GM19324 (cell line): ENCODE data around the gene AMIGO3.
A peak's percentile ranks its signal among the peaks of the same experiment; 100 is the strongest.

Experiments
- ATAC-seq: cut with Tn5 transposase; IDR thresholded peaks from one replicate; pipeline ENCODE4 v1.9.1; 2021; ENCODE audit warnings: mild to moderate bottlenecking, moderate library complexity; ENCODE audit not compliant: unreplicated experiment, low FRiP score

AMIGO3 gene

DNA sequence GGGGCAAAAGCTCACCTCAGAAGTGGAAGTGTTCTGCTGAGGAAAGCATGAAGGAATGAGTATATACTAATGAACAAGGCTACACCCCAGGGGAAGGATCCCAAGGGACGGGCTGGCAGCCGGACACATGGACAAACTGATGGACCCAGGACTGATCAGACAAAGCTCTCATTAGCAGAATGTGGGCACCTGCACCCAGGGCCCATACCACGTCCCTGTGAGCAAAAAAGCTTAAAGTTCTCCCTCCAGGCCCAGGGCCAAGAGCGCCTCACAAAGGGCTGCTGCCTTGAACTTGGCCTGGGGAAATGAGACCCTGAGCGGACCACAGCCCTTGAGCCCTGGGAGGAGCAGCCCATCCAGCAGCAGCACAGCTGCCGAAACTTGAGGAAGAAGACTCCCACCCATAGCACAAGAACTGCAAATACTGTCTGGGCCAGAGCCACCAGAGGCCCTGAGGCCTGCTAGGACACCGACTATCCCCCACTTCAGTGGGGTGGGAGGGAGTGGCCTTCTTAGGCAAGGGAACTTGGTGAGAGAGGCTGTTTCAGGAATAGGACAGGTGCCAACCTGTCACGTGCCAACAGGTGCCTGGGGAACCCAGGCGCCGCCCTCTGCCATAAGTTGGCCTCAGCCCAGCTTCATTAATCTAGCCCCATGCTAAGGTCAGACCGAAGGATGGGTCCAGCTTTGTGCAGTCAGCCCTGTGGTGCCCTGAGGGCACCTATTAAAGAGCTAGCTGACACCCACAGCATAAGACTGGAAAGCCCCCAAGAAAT, 6.6 kb upstream of the AMIGO3 start:
- ATAC-seq: no peak

DNA sequence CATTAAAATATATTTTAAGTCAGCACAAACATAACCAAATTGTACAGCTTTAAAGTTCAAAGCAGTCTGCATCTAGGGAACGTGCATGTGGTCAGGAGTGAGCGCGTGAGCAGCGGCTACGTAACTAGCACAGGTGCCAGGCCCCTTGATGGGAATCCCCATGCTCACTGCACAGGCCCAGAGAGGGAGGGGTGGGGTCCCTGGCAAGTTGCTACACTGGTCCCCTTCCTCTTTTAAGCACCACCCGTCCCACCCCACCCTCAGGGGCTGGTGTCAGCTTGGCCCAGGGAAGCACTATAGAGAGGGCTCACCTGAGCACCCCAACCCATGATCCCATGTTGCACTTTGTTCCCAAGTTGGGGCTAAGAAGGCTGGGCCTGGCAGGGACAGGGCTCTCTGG, 5.1 kb upstream of the AMIGO3 start:
- no peak for ATAC-seq

DNA sequence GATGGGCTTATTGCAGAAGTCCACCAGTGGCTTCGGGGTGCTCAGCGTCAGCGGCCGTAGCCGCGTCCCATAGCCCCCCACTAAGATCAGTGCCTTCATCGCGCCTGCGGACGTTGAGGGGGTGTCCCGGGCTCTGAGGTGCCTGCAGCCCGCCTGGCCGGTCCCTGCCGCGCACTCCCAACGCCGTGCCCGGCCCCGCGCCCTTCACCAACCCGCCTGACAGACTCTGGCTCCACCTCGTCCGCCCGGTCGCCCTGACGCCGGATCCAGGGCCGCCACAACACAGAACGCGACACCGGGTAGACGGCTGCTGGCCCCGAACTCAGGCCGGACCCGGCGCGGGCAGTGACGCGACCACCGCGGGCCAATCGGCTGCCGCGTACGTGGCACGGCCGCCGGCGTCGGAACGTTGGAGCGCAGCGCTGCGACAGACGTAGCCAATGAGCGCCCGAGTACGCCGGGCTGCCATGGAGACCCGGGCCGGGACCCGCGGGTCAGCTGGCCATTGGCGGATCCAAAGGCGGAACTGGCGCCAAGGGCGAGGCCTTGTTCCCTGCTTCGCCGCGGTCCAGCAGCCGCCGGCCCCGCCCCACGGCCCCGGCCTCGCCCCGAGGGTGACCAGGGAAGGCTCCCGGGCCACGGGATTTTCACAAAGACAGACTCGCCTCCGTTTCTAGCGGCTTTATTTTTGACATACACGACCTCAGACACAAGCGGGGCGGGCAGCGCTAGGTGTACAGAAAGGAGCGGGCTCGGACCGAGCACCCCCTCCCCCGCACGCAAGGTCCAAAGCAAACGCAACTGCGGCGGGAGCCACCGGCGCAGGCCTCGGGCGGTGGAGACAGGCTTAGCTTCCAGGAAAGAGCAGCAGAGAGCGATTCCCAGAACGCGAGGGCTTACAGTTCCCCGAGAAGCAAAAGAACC, 4.4 kb upstream of the AMIGO3 start, which contains the start of gene GMPPB:
TSS of gene GMPPB (minus strand) at position 324 of the 924 bp plus-strand sequence. CDS start at position 99, 225 bp downstream.
- ATAC-seq: peak; percentile 81

DNA sequence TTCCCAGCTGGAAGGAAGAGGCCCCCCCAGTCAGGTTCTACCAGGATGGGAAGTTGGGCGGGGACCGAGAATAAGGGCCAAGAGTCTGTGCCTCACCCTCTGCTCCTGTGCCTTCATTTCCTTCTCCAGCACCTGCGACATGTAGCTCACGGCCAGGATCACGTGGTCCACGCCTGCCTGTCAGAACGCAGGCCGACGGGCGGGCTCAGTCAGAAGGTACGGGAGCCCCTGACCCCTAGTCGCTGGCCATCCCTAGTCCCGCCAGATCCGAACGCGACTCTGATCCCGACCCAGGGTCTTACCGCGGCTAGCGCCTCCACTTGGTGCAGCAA, 3.8 kb upstream of the AMIGO3 start:
- peak; percentile 4 for ATAC-seq

DNA sequence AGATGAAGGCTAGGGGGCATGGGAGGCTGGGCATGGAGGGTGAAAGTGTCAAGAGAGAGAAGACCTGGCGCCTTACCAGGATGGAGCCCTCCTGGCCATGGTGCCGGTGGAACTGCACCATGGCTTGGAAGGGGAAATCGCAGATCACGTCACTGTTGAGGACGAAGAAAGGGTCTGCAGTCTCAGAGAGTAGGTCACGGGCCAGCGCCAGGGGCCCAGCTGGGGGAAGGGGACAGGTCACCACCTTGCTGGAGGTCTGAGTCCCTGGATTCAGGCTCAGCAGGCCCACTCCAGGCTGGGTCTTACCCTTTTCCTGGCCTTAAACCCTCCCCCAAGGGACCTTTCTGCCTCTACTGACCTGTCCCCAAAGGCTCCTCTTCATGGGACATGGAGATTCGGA, 3.4 kb upstream of the AMIGO3 start:
- ATAC-seq: no peak

DNA sequence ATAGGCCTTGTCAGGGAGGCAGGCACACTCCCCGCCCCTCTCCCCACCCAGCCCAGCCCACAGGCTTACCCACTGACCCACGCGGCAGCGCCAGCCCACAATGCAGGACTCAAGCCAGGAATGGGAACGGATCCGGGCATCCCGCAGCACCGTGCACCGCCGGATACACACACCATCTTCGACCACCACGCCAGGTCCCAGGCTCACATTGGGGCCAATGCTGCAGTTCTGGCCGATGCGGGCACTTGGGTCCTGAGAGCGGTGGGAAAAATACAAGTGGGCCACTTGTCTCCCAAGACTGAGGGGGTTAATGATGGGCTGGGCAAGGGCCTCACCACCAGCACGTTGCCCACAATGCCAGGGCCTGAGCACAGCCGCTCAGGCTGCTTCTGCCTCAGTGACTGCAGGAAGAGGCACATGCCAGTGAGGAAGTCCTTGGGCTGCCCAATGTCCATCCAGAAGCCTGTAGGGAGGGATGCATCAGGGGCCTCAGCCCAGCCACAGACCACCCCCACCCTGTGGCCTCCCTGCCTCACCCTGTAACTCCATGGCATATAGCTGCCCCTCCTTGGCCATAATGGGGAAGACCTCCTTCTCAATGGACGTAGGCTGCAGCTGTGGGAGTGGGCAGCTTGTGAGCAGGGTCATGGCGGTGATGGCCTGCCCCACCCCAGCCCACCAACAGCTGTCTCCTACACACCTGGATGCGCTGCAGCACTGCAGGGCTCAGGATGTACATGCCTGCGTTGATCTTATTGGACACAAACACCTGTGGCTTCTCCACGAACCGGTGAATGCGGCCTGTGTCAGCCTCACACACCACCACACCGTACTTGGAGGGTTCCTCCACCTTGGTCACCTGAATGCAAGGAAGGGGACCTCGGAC, 2.7 kb upstream of the AMIGO3 start:
- no peak for ATAC-seq

DNA sequence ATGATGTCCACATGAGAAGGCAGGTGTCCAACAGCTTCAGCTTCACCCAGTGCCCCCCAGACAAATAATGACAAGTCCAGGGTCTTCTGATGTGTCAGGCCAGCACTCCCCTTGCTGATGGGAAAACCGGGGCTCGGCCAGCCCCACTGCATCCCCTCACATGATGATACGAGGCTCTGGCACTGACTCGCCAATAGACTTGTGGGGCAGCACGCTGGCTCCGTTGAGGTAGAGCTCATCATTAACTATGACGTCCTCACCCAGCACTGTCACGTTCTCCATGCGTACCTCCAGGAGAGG, 2.1 kb upstream of the AMIGO3 start:
- no peak for ATAC-seq

DNA sequence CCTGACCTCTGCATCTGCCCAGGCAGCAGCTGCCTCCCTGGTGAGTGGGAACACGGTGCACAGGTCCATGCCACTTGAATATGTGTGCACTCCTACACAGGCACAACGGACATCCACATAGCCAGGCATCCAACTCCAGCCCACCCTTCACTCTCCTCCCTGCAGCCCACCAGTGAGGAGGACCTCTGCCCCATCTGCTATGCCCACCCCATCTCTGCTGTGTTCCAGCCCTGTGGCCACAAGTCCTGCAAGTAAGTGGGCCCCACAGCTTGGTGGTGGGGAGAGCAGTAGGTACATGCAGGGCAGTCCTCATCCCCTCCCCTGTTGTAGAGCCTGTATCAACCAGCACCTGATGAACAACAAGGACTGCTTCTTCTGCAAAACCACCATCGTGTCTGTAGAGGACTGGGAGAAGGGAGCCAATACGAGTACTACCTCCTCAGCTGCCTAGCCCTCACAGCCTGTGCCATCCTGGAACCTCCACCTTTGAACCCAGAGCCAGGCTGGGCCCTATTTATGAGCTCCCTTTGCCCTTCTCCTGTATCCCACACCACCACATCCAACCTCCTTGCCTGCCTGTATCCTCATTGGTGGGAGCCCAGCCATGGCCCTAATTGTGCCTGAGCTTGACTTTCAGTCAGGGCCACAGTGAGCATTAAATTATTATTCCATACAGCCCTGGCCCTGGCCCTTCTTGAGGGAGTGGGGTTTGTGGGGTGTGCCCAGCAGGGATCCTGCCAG, 1.5 kb upstream of the AMIGO3 start:
- no peak for ATAC-seq

DNA sequence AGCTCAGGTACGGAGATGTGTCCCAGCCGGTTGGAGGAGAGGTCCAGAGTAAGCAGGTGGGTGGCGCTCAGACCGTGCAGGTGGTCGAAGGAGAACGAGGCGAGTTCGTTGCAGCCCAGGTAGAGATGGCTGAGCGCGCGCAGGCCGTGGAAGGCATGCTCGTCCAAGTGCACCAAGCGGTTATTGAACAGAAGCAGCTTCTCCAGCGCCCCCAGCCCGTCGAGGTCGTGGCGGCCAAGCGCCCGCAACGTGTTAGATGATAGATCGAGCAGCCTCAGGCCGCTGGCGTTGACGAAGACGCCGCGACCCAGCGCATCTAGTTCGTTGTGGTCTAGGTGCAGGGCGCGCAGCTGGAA, 648 bp downstream of the AMIGO3 start:
- no peak for ATAC-seq

DNA sequence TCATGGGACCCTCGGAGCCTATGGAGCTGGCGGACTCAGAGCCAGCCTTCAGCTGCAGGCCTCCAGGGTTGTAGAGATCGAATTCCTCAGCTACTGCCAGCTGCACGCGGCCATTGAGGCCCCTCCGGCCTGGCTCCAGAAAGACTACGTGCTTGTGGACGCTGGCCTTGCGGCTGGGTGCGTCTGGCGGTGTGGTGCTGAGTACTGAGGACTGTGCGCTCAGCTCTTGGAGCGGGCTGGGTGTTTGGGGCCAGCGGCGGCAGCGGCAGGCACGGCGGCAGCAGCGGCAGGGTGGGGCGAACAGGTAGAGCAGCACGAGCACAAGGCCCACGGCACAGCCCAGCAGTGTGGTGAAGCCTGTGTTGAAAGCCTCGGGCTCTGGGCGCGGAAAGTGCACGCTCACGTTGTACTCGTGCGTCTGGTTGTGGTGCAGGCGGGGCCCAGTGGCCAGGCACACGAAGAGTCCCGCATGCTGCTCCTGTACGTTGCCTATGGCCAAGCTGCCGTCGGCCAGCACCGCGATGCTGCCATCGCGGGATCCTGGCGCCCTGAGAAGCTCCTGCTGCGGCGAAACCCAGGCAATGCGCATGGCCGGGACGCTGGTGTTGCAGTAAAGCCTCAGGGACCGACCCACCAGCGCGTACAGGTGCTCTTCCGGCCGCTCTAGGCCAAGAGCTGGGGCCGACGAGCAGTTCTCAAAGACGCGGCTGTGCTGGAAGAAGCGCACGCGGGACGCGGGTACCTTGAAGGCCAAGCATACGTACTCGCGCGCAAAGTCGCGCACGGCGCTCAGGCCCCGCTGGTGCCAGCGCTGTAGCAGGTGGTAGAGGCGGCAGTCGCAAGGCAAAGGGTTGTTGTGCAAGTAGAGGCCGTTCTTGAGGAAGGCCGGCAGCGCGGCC, 1.3 kb downstream of the AMIGO3 start:
- no peak for ATAC-seq

DNA sequence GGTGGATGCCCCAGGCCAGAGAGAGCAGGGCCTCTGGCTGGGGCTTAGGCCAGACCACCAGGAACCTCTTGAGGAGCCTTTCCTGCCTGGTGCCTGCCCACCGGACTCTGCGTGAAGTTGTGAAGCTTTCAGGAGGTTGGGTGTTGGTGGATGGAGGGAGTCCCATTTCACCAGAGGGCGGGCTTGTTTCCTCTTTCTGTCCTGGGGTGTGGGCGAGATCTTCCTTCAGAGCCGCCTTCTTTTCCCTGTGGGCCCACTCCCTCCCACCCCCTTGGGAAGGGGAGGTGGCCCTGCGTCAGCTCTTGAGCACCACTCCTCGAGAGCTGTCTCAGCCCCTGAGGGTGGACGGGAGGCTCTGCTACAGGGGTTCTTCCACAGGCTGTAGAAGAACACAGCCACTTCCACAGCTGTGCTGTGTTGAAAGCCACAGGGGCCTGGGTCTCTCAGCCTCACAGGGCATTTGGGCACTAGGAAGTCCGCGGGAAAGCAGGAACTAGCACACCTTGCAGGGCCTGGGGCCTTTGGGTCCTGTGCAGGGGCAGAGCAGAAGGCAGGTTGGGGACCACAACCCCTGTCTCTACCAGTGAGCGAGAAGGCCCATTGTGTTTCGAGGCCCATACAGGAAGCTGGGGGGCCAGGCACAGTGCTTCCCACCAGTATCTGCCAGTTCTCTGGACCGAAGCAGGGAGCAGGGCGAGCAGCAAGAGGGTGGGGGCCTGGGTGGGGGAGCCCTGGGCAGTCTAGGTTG, 2.1 kb downstream of the AMIGO3 start:
- ATAC-seq: no peak

DNA sequence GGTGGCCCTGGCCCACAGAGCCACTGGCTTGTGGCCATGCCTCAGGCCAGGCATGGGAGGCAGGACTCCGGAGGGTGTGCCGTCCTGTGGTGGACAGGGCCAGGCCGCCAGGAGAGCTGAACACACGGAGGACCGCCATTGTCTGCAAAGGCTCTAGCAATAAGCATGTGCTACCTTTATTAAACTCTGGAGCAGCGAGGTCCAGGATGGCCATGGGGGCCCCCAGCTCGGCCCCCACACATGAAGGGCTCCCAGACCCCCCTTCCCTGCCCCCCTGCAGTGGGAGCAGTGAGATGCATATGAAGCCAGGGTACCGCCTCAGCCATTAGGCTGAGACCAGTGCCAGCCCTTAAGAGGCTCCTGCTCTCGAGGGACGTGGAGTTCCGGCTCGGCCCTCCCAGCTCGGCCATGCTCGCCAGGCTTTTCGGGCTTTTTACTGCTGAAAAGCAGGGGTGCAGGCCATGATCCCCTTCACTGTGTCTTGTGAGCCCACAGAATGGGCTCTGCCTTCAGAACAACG, 2.7 kb downstream of the AMIGO3 start:
- no peak for ATAC-seq

DNA sequence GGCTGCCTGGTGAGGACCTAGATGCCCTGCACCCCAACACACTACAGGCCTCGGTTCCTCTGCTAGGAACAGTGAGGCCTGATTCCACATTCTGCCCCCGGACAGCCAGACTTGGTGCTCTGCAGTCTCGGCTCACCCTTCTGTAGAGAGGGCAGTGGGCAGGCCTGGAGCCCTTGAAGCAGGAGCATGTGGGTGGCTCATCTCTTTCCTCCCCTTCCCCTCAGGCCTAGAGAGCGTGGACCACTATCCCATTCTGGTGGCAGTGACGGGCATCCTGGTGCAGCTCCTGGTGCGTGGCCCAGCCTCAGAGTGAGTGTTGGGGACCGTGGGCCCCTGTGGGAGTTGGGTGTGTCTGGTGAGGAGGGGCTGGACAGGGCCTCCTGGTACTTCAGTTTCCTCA, 3.3 kb downstream of the AMIGO3 start:
- ATAC-seq: no peak

DNA sequence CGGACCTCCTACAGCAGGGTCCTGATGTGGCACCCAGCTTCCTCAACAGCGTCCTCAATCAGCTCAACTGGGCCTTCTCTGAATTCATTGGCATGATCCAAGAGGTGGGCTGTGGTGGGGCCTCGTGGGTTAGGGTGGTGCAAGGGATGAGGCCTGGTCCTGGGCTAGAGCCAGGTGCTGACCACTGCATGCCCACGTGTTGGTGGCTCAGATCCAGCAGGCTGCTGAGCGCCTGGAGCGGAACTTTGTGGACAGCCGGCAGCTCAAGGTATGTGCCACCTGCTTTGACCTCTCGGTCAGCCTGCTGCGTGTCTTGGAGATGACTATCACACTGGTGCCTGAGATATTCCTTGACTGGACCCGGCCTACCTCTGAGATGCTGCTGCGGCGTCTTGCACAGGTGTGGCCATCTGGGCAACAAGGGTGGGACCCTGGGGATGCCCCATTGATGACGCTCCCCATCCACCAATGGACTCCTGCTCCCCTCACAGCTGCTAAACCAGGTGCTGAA, 3.8 kb downstream of the AMIGO3 start:
- ATAC-seq: no peak

DNA sequence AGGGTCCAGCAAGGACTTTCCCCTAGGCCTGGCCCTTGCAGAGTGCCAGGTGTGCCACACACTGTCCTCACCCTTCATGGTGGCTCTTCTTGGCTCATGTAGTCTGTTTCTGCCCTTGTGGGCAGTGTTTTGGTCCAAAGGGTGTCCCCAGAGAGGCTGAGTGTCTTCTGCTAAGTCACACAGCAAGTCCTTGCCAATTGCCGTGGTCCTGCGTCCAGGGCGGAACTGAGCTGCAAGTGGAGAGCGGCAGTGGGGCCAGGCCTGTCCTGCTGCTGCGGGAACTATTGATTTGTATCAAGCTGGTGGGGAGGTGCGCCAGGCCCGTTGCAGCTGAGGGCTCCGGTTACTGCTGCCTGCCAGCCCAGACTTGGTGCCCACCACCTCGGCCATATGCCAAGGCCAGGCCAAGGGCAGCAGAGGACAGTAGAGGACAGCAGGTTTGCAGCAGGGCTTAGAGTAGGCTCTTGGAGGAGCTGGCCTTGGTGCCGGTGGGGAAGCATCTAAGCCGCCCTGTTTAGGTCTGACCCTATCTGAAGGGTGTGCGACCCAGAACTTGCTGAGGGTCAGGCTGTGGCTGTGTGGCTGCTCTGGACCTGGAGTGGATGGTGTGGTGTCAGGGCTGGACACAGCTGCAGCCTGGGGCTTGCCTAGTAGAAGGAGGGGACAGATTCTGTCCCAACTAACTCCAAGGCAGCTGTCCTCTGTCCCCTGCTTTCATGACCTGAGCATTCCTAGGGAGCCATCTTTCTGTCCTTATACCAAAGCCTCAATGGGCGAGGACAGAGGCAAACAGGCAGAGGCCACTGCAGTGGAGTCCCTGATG, 4.5 kb downstream of the AMIGO3 start:
- no peak for ATAC-seq

DNA sequence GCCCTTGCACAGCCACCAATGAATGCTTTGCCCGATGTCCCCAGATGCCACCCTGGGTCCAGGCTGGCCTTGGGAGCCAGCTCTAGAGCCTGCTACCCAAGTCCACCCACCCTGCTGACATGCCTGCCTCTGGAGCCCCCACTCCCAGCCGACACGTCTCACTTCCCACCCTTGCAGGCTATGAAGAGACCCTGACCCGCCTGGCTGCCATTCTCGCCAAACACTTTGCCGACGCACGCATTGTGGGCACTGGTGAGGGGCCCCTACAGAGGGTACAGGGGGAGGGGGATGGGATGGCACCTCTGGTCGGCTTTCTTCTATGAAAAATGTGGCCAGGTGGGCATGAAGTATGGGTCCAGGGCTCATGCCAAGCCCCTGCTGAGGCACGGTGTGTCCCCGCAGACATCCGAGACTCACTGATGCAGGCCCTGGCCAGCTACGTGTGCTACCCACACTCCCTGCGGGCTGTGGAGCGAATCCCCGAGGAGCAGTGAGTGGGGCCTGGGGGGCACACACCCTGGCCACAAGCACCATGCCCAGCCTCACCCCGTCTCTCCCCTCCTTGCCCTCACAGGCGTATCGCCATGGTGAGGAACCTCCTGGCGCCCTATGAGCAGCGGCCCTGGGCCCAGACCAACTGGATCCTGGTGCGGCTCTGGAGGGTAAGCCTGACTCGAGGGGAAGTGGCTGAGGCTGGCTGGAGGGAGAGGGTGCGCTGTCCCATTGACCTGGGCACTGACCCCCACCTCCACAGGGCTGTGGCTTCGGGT, 6.0 kb downstream of the AMIGO3 start:
- no peak for ATAC-seq
